ENCODE measurements around the gene OSTF1. TPM values are rescaled to one million over a fixed set of nuclear protein-coding genes. Genes with fewer than 3 reads are reported as not detected.
A peak's percentile ranks its signal among the peaks of the same experiment; 100 is the strongest.

OSTF1 gene, protein sequence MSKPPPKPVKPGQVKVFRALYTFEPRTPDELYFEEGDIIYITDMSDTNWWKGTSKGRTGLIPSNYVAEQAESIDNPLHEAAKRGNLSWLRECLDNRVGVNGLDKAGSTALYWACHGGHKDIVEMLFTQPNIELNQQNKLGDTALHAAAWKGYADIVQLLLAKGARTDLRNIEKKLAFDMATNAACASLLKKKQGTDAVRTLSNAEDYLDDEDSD
- 10 to 100 TPM; 20.1 to 31.6 (median 26.8) TPM for polyA plus RNA-seq (ENCODE audit: insufficient read length in 4 of 4)

DNA sequence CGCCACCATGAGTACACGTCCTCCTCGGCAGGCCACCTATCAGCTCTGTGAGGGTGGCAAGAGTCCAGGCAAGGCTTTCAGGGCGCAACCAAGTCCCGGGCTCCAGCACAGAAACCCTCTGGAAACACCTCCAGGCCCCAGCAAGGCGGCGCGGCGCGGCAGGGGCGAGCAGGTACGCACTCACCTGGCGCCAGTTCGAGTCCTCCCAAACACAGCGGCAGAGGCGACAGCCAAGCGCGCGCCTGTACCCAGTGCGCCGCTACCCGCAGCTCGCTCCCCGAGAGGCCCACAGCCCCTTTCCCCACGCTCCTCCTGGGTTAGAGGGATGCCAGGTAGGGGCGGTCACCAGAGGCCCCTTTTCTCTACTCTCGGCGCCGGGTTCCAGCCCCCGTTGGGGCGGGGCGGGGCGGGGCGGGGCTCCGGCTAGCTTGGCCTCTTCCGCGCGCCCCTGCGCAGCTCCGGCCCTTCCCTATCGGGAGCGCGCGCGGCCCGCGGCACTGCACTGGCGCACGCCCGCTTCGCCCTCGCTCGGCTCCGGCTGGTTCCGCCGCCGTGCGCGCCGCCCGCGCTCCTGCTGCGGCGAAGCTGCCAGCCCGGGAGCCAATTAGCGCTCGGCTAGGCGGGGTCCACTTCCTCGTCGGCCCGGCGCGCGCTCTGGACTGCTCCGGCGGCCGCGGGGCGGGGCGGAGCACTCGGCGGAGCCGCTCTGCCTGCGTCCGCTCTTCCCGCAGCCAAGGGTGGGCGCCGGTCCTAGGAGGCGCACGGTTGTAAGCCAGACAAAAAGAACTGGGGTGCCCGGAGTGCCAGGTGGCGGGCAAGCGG lies at the start of gene OSTF1, which contains the start of gene NMRK1:
Gene OSTF1, plus strand, starts transcription at position 691 of the 822 bp plus-strand sequence. CDS start 179 bp downstream, outside the sequence.
Gene NMRK1, minus strand, starts transcription at position 332 of the 822 bp plus-strand sequence. CDS start 5,040 bp downstream, outside the sequence.
- peak; percentile 84 to 94 (median 93) for DNase-seq (ENCODE audit: low read depth in 4 of 4, low spot score in 3 of 4)

DNA sequence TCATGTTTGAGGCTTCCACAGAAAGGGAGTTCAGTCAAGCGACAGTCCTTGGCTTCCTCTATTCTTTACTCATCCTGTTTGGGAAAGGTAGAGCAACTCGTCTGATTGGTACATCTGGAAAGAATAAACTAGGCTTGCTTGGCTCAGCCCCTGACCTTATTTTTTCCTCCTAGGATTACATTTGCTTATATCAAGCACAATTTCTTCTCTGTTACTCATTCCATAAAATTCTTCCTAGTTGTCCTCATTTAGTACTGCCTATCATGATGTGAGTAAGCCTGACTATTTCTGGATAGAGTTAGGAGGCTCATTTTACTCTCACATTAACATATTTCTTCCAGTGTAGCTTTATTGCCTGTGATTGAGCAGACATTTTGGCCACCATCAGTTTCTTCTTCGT lies 49.3 kb upstream of the OSTF1 start:
- DNase-seq (ENCODE audit: low read depth in 4 of 4, low spot score in 3 of 4), result no peak

DNA sequence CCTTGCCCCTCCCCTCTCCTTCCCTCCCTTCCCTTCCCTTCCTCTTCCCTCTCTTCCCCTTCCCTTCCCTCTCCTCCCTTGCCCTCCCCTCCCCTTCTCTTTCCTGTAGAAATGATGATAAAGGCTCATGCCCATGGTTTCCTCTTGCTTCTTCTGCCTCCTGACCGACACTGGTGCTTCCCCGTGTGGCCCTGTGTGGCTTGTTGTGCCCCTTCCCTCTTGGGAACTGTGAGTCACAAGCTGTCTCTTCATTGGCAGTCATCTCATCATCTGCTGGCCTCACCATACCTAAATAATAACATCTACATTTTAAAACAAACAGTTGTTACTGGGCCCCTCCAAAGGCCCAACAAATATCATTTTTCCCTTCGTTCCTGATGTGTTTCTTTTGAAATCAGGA lies 48.5 kb upstream of the OSTF1 start:
- DNase-seq (ENCODE audit: low read depth in 4 of 4, low spot score in 3 of 4), result no peak

DNA sequence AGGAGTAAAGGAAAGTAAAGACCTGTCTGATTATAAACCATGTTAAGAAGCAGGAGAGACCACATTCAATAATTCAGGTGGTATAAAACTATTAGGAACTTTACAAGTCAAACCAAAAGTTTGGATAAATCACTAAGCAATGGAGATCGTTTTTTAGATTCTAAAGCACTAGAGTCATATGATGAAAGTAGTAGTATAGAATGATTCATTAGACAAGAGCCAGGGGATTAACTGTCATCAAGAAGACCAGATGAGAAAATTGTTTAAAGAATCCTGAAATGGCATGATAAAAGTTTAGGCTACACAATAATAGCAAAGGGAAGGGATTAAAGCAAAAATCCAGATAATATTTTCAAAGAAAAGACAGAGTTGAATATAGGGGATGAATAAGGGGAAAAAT lies 47.3 kb upstream of the OSTF1 start:
- DNase-seq (ENCODE audit: low read depth in 4 of 4, low spot score in 3 of 4), result no peak

DNA sequence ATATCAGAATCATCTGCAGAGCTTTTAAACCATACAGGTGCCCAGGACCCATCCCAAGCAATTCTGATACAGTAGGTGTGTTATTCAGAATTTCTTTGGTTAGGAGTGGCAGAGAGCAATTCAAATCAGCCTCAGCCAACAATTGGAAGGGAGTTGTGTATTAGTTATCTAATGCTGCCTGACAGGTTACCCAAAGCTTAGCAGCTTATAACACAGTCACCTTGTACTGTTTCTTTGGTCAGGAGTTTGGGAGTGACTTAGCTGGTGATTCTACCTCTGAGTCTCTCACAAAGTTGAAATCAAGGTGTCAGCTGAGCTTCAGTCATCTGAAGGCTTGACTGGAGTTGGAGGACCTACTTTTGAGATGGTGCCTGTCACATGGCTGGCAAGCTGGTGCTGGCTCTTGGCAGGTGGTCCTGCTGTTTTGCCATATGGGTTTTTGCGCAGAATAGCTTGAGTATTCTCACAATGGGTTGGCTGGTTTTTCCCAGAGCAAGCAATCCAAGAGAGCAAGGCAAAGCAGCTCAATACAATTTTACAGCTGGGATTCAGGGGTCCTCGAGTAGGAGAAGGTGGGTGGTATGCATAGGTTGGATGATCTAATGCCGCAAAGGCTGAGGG lies 41.5 kb upstream of the OSTF1 start:
- no peak for DNase-seq (ENCODE audit: low read depth in 4 of 4, low spot score in 3 of 4)

DNA sequence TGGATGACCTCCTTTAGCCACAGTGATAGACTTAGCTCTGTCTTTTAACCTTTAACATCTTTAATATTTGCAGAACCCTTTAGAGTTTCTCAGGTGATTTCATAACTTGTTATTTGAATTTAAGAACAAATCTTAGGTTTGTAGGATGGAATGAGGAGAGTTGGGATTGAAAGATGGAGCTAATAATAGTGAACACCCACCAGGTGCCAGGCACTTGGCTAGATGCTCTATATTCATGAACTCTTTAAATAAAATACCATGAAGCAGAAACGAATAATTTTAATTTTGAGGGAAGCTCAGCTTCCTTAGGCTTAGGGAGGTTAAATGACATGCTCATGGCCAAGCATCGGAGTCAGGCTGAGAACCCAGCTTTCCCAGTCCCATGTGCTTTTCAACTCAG lies 40.8 kb upstream of the OSTF1 start:
- no peak for DNase-seq (ENCODE audit: low read depth in 4 of 4, low spot score in 3 of 4)

DNA sequence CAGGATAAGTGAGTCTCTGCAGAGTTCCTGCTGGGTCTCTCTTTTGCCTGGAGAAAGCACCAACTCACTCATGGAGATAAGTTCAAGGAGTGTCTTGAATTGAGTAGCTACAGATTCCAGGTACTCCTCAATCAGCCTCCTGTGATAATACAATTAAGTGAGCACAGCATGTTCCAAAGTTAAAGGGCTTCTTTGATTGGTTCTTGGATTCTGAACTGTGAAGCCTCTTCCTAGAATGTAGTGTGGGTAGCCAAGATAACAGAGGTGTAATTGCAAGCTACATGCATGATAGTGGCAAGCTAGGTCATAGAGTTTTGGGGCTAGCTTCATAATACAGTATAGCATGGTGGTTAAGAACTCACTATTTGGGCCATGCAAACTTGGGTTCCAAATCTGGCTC lies 37.0 kb upstream of the OSTF1 start:
- no peak for DNase-seq (ENCODE audit: low read depth in 4 of 4, low spot score in 3 of 4)

DNA sequence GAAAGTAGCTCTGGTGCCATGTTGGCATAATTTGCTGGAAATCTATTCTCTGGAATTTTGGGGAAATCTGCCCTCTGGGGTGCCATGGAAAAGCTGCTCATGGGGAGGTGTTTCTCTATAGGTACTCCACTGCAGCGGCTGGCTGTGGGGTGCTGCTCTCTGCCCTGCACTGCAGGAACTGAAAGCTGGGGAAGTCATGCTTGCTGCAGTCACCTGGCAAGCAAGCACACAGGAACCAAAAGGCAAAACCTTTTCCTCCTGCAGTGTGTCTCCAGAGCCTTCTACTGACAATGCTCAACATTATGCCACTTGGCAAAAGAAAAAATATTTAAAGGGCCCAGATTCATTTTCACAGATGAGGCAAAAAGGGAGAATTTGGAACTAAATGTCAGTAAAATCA lies 34.4 kb upstream of the OSTF1 start:
- DNase-seq (ENCODE audit: low read depth in 4 of 4, low spot score in 3 of 4), result no peak

DNA sequence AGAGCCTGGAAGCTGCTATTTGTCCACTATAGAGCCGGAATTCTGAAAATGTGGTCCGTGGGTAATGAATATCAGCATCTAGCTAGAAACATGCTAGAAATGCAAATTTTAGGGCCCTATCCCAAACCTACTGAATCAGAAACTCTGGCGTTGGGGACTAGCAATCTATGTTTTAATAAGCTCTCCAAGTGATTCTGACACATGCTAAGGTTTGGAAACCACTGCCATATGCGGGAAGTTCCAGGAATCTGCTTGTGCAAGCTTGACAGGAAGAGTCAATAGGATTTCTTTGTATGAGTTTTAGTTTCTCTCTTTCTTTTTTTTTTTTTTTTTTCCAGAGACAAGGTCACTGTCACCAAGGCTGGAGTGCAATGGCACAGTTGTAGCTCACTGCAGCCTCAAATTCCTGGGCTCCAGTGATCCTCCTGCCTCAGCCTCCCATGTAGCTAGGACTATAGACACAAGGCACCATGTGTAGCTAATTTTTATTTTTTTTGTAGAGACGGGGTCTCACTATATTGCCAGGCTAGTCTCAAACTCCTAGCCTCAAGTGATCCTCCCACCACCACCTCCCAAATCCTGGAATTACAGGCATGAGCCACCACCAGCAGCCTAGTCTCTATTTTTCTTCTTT lies 33.8 kb upstream of the OSTF1 start:
- DNase-seq (ENCODE audit: low read depth in 4 of 4, low spot score in 3 of 4), result no peak

DNA sequence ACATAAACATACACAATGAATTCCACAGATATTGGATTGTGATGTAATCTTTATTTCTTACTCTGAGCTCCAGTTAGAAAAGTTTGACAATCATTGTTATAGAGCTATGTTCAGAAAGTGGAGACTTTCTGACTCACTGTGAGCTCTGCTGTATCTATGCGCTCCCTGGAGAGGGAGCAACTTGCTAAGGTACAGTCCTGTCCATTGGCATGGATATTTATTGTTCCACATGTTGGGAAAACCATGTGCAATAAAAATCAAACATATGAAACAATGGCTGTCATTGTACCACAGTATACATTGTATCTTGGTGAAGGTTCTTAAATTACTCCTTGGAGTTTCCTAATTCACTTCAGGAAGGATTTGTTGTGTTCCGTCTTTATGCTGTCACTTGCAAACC lies 27.1 kb upstream of the OSTF1 start:
- DNase-seq (ENCODE audit: low read depth in 4 of 4, low spot score in 3 of 4), result no peak

DNA sequence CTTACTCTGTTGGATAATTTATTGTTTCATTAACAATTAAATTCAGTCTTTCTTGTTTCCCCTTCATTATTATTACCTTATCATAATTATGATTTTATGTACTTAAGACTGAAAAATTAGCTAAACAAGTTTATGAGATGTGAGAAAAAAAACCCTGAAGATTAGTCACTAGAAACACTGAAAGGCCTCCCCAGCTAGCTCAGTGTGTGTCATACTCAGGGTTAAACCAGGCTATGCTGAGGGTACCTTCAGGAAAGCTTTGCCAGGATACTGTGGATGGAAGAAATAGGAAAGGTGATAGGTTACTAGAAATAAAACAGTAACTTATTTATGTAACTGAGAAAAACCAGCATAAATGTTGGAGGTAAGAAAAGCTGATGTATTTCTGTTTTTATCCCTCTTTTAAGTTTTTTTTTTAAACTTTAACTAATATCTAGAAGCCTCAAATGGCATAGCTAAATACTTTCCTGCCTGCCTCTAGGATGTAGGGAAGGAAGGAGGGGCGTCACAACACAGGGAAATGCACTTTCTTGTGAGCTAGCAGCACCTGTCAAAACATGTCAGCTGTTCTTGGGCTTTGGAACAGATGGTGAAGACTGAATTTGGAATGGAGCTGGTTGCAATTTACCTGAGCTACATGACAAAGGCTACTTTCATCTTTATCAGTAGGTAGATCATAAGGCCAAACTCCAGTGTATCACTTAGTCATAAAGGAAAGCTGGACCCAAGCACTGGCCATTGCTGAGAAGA lies 24.6 kb upstream of the OSTF1 start:
- DNase-seq (ENCODE audit: low read depth in 4 of 4, low spot score in 3 of 4), result no peak

DNA sequence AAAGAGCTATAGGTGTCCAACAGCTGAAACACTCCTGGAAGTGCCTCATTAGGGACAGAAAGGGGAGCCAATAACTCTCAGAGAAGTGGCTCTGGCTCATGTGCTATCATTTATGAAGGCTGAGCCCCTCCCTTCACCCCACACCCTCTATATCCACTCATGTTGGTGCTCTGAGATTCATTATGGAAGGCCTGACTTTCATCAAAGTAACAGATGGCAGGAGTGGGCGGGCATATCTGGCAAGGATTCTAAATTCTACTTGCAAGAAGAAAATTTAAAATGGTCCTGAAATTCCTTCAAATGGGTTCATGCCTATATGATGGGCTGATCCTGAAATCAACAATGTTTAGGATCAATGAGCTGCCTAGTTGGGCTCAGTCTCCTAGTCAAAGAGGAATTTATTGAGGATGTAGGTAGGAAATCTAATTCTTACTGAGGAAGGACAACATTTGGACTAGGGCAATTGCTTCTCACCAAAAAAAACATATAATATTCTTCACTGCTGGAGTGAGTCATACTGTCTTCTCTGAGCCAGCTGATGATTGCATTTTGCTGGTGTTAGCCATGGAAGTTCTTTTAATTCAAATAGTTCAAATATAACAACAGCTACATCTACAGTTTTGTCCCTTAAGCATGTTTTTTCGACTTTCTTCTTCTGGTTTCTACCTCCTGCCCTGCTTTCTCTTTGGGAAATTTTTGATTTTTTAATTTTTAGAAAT lies 23.8 kb upstream of the OSTF1 start:
- DNase-seq (ENCODE audit: low read depth in 4 of 4, low spot score in 3 of 4), result no peak

DNA sequence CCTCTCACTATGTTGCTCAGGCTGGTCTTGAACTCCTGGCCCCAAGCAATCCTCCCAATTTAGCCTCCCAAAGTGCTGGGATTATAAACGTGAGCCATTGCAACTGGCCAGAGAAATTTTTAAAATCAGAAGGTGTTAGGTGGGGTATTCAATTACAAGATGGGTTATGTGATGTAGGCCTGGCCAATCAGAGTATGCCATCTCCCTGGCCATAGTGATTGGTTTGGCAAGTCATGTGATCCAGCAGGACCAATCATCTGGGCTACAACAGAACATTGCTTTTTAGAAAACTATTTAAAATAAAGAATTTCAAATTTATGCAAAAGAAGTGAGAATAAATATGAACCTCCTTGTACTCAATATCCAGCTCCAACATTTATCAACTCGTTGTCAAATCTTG lies 22.8 kb upstream of the OSTF1 start:
- DNase-seq (ENCODE audit: low read depth in 4 of 4, low spot score in 3 of 4), result no peak

DNA sequence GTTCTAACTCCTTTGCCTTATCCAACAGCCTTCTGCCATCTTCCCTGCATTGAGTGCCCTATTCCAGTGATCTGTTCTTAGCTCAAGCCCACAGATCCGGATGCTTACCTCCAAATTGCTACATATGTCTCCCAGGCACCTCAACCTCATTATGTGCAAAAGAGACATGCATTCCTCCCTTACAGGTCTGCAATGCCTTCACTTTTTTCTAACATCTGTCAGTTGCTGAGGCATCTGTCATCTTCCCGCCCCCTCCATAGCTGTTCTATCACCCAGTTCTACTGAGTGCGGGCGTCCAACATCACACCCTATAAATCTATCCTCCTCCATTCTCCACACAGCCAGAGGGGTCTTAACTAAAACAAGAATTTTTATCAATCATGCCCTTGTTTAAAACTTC lies 20.4 kb upstream of the OSTF1 start:
- no peak for DNase-seq (ENCODE audit: low read depth in 4 of 4, low spot score in 3 of 4)

DNA sequence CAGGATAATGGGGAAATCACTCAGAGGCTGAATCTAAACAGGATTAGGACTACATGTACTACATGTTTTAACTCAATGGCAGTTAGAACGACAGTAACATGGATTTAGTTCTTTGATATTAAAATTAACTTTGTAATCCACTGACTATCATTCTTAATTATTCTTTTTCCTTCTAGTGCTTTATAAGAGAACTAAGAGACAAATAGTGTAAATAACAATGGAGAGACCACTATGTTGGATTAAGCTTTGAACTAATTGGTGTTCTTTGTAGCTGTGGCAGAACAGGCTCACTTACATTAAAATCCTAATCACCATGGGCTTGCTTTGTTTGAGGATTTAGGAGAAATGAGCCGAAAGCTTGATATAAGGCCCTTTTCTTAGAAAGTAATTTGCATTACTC lies 19.1 kb upstream of the OSTF1 start:
- DNase-seq (ENCODE audit: low read depth in 4 of 4, low spot score in 3 of 4), result no peak

DNA sequence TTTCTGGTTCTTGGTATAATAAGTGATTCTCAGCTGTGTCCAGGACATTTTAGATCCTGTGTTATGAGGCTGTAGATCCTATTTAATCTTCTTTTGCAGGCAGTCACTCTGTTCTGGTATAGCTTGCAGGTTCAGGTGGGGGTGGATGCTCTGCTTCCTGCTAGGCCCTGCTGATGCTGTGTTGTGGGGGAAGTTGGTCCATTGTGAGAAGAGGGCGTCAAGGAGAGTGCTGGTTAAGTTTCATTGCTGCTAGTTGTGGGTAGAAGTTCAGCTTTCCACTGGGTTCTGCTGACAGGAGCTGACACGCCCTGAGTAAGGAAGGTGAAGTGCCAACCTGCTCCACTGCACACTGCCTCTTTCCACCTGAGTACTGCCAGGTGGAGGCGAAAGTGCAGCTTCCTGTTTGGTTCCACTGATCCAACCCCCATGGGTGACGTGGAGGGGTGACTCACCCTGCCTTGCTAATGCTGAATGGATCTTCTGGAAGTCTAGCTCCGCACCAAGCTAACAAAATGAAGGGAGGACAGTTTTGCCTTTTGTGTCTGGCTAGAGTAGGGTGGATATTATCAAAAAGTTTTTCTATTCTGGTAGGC lies 16.7 kb upstream of the OSTF1 start:
- DNase-seq (ENCODE audit: low read depth in 4 of 4, low spot score in 3 of 4), result no peak

DNA sequence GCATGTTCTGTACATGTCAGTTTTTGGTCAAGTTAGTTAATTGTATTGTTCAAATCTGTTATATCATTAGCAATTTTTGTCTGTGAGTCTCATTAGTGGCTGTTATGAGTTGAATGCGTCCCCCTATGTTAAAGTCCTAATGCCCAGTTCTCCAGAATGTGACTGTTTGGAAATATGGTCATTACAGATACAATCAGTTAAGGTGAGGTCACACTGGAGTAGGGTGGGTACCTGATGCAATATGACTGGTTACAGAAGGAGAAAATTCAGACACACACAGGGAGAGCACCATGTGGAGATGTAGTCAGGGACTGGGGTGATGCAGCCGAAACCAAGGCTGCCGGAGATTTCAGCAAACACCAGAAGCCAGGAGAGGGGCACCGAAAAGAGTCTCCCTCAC lies 15.4 kb upstream of the OSTF1 start:
- no peak for DNase-seq (ENCODE audit: low read depth in 4 of 4, low spot score in 3 of 4)

DNA sequence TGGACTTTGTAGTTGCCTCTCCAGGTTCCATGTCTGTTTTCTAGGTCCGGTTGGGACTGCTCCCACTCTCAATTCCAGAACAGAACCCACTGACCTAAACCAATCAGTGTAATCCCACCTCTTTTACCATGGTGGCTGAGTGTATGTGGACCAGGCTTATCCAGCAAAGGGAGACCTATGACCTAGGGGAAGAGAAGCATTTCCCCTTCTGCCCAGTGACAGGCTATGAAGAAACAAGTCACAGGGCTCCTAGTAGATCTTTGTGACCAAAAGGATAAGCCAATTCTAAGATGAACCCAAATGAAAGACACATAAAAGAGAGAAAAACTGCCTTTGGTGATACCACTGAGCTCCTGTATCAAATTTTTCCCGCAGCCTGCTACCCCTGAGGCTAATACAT lies 6.7 kb upstream of the OSTF1 start:
- DNase-seq (ENCODE audit: low read depth in 4 of 4, low spot score in 3 of 4), result no peak

DNA sequence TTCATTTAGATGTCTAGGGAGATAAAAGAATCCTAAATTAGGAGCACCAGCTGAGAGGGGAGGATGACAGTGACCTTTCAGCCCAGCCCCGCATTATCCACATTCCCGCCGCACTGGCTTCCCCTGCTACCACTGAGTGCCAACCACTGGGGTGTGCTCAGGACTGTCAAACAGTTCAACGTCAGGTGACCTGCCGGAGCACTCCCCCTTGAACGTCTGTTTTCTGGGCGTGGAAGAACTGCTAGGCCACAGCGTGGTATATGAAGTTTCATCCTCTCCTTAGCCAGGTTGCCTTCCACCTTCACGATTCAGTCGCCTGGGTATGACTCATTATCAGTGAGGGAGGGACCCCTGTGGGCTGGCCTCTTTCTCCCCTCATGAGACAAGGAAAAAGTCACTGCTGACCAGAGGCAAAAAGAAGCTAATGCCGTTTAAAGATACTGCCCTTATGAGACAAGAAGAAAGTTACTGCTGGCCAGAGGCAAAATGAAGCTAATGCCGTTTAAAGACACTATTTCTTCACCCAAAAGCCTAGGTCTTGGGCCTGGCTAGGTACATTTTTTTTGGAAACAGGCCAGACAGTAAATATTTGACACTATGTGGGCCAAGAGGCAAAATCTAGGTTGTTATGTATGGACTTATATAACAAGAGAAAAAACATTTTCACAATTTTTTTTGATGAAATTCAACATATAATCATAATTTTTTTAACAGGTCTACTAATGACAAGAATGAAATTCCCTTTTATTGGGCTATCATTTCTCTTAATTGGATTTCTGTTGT lies 4.9 kb upstream of the OSTF1 start:
- DNase-seq (ENCODE audit: low read depth in 4 of 4, low spot score in 3 of 4), result no peak

Data from left renal pelvis (tissue), 4 donors.